GM12878 (cell line): Measurements from ENCODE around the gene DCBLD1.

ENCODE experiments used
- SIN3A ChIP-seq: IDR thresholded peaks from 2 replicates; pipeline ENCODE4 v1.6.1; 2012; ENCODE audit warnings: low read depth, low read length, improper control_type of control experiment
- YY1 ChIP-seq: IDR thresholded peaks from 2 replicates; pipeline ENCODE4 v1.6.1; 2011; ENCODE audit warnings: low read depth, mild to moderate bottlenecking, low read length
- TF ChIP-seq, protein P1 (sequence below): fragments of 450-650 bp; IDR thresholded peaks from 2 replicates; pipeline ENCODE4 v1.6.1; 2017; ENCODE audit warnings: antibody characterized with exemption, mild to moderate bottlenecking, moderate library complexity

DNA sequence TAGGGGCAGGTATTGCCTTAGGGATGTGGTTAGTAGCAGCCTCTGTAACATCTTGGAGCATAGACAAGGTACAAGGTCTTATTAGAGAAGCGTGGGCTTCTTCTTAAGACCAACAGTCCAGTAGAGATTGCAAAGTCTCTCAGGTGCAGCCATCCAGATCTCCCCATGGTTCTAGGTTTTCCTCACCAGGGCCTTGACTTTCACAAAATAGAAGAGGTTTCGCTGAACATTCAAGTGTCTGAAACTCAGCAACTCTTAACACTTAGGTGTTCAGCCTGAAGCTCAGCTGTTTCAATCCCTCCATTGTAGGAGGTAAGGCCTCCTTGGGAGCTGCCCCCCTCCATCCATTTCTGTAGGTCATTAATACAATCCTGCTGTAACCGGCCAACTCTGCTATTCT, 75.5 kb downstream of the DCBLD1 start:
- TF ChIP-seq YY1 (no peak), SIN3A (no peak)
- TF ChIP-seq, protein P1, sequence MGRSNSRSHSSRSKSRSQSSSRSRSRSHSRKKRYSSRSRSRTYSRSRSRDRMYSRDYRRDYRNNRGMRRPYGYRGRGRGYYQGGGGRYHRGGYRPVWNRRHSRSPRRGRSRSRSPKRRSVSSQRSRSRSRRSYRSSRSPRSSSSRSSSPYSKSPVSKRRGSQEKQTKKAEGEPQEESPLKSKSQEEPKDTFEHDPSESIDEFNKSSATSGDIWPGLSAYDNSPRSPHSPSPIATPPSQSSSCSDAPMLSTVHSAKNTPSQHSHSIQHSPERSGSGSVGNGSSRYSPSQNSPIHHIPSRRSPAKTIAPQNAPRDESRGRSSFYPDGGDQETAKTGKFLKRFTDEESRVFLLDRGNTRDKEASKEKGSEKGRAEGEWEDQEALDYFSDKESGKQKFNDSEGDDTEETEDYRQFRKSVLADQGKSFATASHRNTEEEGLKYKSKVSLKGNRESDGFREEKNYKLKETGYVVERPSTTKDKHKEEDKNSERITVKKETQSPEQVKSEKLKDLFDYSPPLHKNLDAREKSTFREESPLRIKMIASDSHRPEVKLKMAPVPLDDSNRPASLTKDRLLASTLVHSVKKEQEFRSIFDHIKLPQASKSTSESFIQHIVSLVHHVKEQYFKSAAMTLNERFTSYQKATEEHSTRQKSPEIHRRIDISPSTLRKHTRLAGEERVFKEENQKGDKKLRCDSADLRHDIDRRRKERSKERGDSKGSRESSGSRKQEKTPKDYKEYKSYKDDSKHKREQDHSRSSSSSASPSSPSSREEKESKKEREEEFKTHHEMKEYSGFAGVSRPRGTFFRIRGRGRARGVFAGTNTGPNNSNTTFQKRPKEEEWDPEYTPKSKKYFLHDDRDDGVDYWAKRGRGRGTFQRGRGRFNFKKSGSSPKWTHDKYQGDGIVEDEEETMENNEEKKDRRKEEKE = no peak
